Fibroblast of mammary gland (primary cell): ENCODE data around the gene SLC5A12.
A peak's percentile ranks its signal among the peaks of the same experiment; 100 is the strongest.

ENCODE experiments used
- DNase-seq: peaks from one replicate; pipeline ENCODE4 v3.0.0-alpha.2; 2010; ENCODE audit warnings: low read depth
- H3K4me3 ChIP-seq: 2 replicates; pipeline ENCODE4 v1.5.1; 2011; ENCODE audit warnings: low read depth, mild to moderate bottlenecking, low read length, moderate library complexity; ENCODE audit not compliant: control insufficient read depth
- TF ChIP-seq, protein P1 (sequence below): conservative IDR thresholded peaks from 2 replicates; pipeline ENCODE4 v1.5.1; 2011; ENCODE audit warnings: low read depth, low read length, inconsistent platforms; ENCODE audit not compliant: control insufficient read depth, insufficient read depth

SLC5A12 gene

GRCh38 chr11:26632691-26633159 is 89.1 kb downstream of the SLC5A12 start:
- DNase-seq = no peak
- no peak overlapping the region for H3K4me3 ChIP-seq
- TF ChIP-seq, protein P1, sequence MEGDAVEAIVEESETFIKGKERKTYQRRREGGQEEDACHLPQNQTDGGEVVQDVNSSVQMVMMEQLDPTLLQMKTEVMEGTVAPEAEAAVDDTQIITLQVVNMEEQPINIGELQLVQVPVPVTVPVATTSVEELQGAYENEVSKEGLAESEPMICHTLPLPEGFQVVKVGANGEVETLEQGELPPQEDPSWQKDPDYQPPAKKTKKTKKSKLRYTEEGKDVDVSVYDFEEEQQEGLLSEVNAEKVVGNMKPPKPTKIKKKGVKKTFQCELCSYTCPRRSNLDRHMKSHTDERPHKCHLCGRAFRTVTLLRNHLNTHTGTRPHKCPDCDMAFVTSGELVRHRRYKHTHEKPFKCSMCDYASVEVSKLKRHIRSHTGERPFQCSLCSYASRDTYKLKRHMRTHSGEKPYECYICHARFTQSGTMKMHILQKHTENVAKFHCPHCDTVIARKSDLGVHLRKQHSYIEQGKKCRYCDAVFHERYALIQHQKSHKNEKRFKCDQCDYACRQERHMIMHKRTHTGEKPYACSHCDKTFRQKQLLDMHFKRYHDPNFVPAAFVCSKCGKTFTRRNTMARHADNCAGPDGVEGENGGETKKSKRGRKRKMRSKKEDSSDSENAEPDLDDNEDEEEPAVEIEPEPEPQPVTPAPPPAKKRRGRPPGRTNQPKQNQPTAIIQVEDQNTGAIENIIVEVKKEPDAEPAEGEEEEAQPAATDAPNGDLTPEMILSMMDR = no peak

- peak; percentile 91 for DNase-seq
- TF ChIP-seq, protein P1 = no peak
- no peak overlapping the region for H3K4me3 ChIP-seq
Observed at GRCh38 chr11:26626346-26626745, 95.5 kb downstream of the SLC5A12 start.

DNA sequence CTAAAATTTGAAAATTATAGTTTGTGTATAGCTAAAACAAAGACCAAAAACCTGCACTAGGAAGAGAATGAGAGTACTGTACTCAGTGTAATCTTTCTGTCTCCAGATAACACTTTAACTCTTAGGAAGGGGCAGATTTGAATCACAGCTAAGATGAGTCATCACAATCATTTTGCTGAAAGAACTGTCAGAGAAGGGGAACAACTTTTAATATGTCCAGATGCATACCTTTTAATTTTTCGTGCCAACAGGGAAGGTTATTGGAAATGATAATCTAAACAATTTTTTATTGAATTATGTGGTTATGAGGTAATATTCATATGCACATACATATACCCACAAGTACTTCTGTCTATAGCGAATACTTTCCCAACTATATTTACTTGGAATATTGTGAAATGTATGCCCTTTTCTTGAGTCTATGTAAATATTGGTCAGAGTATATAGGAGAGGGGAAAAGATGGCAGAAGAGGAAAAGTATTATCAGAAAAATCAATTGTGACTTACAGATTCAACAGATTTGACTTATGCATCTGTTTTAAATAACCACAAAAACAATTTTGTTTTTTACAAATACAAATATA is 98.7 kb downstream of the SLC5A12 start:
- TF ChIP-seq, protein P1 = no peak
- H3K4me3 ChIP-seq = no peak overlapping the region
- DNase-seq = peak; percentile 66

- H3K4me3 ChIP-seq = no peak overlapping the region
- DNase-seq = peak; percentile 23
- TF ChIP-seq, protein P1 = no peak
Observed at GRCh38 chr11:26622181-26622580, 99.7 kb downstream of the SLC5A12 start.

GRCh38 chr11:26621132-26621531 is 100.7 kb downstream of the SLC5A12 start:
- H3K4me3 ChIP-seq = no peak overlapping the region
- TF ChIP-seq, protein P1 = no peak
- DNase-seq = peak; percentile 93

DNA sequence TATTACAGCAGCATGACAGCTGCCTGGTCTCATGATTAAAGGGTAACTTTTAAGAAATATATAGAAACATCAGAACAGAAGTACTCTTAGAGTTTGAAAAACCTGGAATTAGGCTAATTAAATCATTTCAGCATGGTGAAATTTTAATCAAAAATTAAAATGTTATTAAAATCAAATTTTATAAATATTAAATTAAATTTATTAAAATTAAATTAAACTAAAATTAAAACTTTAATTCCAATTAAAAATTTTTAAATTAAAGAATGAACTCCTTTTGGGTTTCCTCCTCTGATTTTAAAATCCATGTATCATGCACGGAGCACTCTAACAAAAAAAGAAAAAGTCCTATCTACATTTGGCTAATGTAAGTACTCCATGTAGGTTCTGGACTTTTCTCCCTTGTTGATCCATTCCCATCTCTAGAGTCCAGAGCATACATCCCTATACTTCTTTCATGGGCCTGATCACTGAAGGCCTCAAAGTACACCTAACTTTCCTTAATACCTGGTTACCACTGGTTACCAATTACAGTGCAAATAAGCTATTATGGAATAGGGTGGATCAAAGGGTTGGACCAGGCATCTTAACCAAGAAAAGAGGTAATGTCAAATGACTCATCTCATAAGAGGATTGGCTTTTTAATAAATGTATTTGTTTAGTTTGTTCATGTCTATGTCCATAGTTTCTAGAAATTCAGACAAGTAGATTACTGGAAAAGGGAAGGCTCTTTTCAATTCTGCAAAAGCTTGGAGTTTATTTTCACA is 101.4 kb downstream of the SLC5A12 start:
- DNase-seq = peak; percentile 19
- H3K4me3 ChIP-seq = no peak overlapping the region
- TF ChIP-seq, protein P1 = no peak
